Caco-2 (cell line): ENCODE data around the gene LSM14A. TPM values are rescaled to one million over a fixed set of nuclear protein-coding genes. Genes with fewer than 3 reads are reported as not detected.

Source experiments
- BruUV-seq: library from RNA; stranded (reverse); fragments of 400-500 nt; replicated peaks from 2 replicates; lab custom pipeline; 2021; lab: Mats Ljungman, UMichigan
- CTCF ChIA-PET: fragments of 300-600 bp; sonication (Branson Sonifier 250); formaldehyde crosslinking; loops from one replicate; lab custom pipeline; 2022; ENCODE audit warnings: antibody characterized with exemption; lab: Charles Lee
- POLR2A ChIA-PET: fragments of 300-600 bp; sonication (Branson Sonifier 250); formaldehyde crosslinking; loops from one replicate; lab custom pipeline; 2022; ENCODE audit warnings: antibody characterized with exemption; lab: Charles Lee
- DNase-seq, 2 experiments: peaks; one replicate each; pipeline versions ENCODE4 v3.0.0 to v3.0.0-alpha.2; 2020 to 2022
- H3K27me3 ChIP-seq: replicated peaks from 2 replicates; pipeline ENCODE4 v1.6.0; 2011; ENCODE audit warnings: low read length; ENCODE audit not compliant: control insufficient read depth, insufficient read depth
- H3K36me3 ChIP-seq: 2 replicates; pipeline ENCODE4 v1.5.1; 2011; ENCODE audit warnings: low read length; ENCODE audit not compliant: control insufficient read depth, insufficient read depth
- H3K4me1 ChIP-seq: fragments of 250-450 bp; sonication (Bioruptor Pico); 2 replicates; pipeline ENCODE4 v1.5.1; 2020; ENCODE audit warnings: mild to moderate bottlenecking
- H3K4me3 ChIP-seq: 2 replicates; pipeline ENCODE4 v1.5.1; 2011; ENCODE audit warnings: low read depth, mild to moderate bottlenecking, control low read depth, low read length
- H3K9me3 ChIP-seq: fragments of 250-450 bp; sonication (Bioruptor Pico); 2 replicates; pipeline ENCODE4 v1.5.1; 2020; ENCODE audit warnings: mild to moderate bottlenecking, moderate library complexity
- H3K27ac Mint-ChIP-seq: one replicate; pipeline ENCODE4 v1.8.0; 2022; ENCODE audit warnings: mixed read lengths; ENCODE audit not compliant: unreplicated experiment
- H3K27me3 Mint-ChIP-seq: one replicate; pipeline ENCODE4 v1.8.0; 2022; ENCODE audit warnings: mixed read lengths; ENCODE audit not compliant: insufficient read depth, unreplicated experiment
- H3K36me3 Mint-ChIP-seq: one replicate; pipeline ENCODE4 v1.8.0; 2022; ENCODE audit warnings: mild to moderate bottlenecking, mixed read lengths; ENCODE audit not compliant: insufficient read depth, unreplicated experiment
- H3K4me1 Mint-ChIP-seq: one replicate; pipeline ENCODE4 v1.8.0; 2022; ENCODE audit warnings: low read depth, mixed read lengths; ENCODE audit not compliant: unreplicated experiment
- H3K4me3 Mint-ChIP-seq: one replicate; pipeline ENCODE4 v1.8.0; 2022; ENCODE audit warnings: mild to moderate bottlenecking, moderate library complexity, mixed read lengths; ENCODE audit not compliant: unreplicated experiment
- H3K9me3 Mint-ChIP-seq: one replicate; pipeline ENCODE4 v1.8.0; 2022; ENCODE audit warnings: mixed read lengths; ENCODE audit not compliant: unreplicated experiment
- CTCF ChIP-seq, 2 experiments: fragments of 200-600 bp in 1 of 2; IDR thresholded peaks; 1 replicate in 1 of 2; 2 replicates in 1 of 2; pipeline versions ENCODE4 v1.5.1 to v1.8.0; 2011 to 2022; ENCODE audit warnings: antibody characterized with exemption in 1 of 2, control low read depth in 1 of 2, inconsistent platforms in 1 of 2, low read depth in 1 of 2, low read length in 1 of 2, mild to moderate bottlenecking in 1 of 2, moderate library complexity in 1 of 2; ENCODE audit not compliant: insufficient read depth in 1 of 2, severe bottlenecking in 1 of 2, unreplicated experiment in 1 of 2
- intact Hi-C: fragments of 100-400 bp; cut with micrococcal nuclease; formaldehyde crosslinking; loops from one replicate; pipeline ENCODE4 v1.10.0; 2022; ENCODE audit not compliant: unreplicated experiment
- total RNA-seq: library from RNA; stranded (reverse); gene quantifications from 2 replicates; pipeline ENCODE4 v1.2.3, GENCODE V29; 2022

LSM14A gene
- total RNA-seq, 1 experiment from 2014 or later: 233 TPM

GRCh38 chr19:34189917-34190425 lies 17.7 kb downstream of the LSM14A start:
- Mint-ChIP-seq H3K27ac (no peak overlapping the region), H3K36me3 (peaks cover 38% of the 10 kb centered on the region), H3K9me3 (no peaks in the 10 kb centered on the region), H3K27me3 (no peaks in the 10 kb centered on the region), H3K4me1 (peaks cover 32% of the 10 kb centered on the region), H3K4me3 (no peak overlapping the region)
- no peak overlapping the region for H3K4me3 ChIP-seq
- H3K4me1 ChIP-seq: peaks cover 13% of the 10 kb centered on the region
- BruUV-seq: no TSS peak
- ChIA-PET CTCF (interaction anchor here (0.7 kb wide), 1 partner anchor 29 kb away, joined by 4 read pairs; no protein-coding TSS in a partner anchor), POLR2A (no interaction called here)
- intact Hi-C loops: no loop called here
- no peaks in the 10 kb centered on the region for H3K36me3 ChIP-seq
- no peak for TF ChIP-seq CTCF (IDR thresholded peaks at IDR 0.05; ENCODE audit: insufficient read depth in 1 of 2, low read depth in 1 of 2, low read length in 1 of 2, severe bottlenecking in 1 of 2, unreplicated experiment in 1 of 2)
- no peak for DNase-seq
- no peaks in the 10 kb centered on the region for H3K9me3 ChIP-seq
- no peaks in the 10 kb centered on the region for H3K27me3 ChIP-seq

GRCh38 chr19:34191355-34191962 lies 19.2 kb downstream of the LSM14A start:
- Mint-ChIP-seq H3K27ac (no peak overlapping the region), H3K4me1 (peaks cover 28% of the 10 kb centered on the region), H3K36me3 (peaks cover 52% of the 10 kb centered on the region), H3K4me3 (no peak overlapping the region), H3K27me3 (no peaks in the 10 kb centered on the region), H3K9me3 (no peaks in the 10 kb centered on the region)
- H3K4me1 ChIP-seq: peaks cover 13% of the 10 kb centered on the region
- BruUV-seq: no TSS peak
- H3K27me3 ChIP-seq: no peaks in the 10 kb centered on the region
- H3K4me3 ChIP-seq: no peak overlapping the region
- ChIA-PET CTCF (interaction anchor here (0.7 kb wide), 1 partner anchor 13 kb away, joined by 3 read pairs; no protein-coding TSS in a partner anchor), POLR2A (no interaction called here)
- no peaks in the 10 kb centered on the region for H3K36me3 ChIP-seq
- H3K9me3 ChIP-seq: no peaks in the 10 kb centered on the region
- no peak for DNase-seq
- intact Hi-C loops: no loop called here
- TF ChIP-seq CTCF (IDR thresholded peaks at IDR 0.05; ENCODE audit: insufficient read depth in 1 of 2, low read depth in 1 of 2, low read length in 1 of 2, severe bottlenecking in 1 of 2, unreplicated experiment in 1 of 2): no peak

- H3K27me3 ChIP-seq: no peaks in the 10 kb centered on the region
- no TSS peak for BruUV-seq
- CTCF ChIA-PET: no interaction called here
These were observed 21.1 kb downstream of the LSM14A start for GRCh38 chr19:34193439-34193838.

More at GRCh38 chr19:34193439-34193838, 21.1 kb downstream of the LSM14A start:
- no peak for DNase-seq
- H3K4me3 Mint-ChIP-seq: no peak overlapping the region
- POLR2A ChIA-PET: no interaction called here
- TF ChIP-seq CTCF (IDR thresholded peaks at IDR 0.05; ENCODE audit: insufficient read depth in 1 of 2, low read depth in 1 of 2, low read length in 1 of 2, severe bottlenecking in 1 of 2, unreplicated experiment in 1 of 2): no peak
- H3K4me3 ChIP-seq: no peak overlapping the region
- H3K27me3 Mint-ChIP-seq: no peaks in the 10 kb centered on the region
- H3K27ac Mint-ChIP-seq: no peak overlapping the region
- no peaks in the 10 kb centered on the region for H3K36me3 ChIP-seq
- peaks cover 65% of the 10 kb centered on the region for H3K36me3 Mint-ChIP-seq
- intact Hi-C loops: no loop called here
- H3K4me1 ChIP-seq: peaks cover 9% of the 10 kb centered on the region; the same call in 1 of the 2 replicates
- H3K4me1 Mint-ChIP-seq: peaks cover 22% of the 10 kb centered on the region
- H3K9me3 Mint-ChIP-seq: no peaks in the 10 kb centered on the region
- H3K9me3 ChIP-seq: no peaks in the 10 kb centered on the region
